LNCaP clone FGC (cell line): ENCODE measurements around the gene AKAP13.

Experiments used
- DNase-seq: peaks from one replicate; pipeline ENCODE4 v3.0.0-alpha.2; 2011; ENCODE audit warnings: low read depth
- H3K4me3 ChIP-seq: 2 replicates; pipeline ENCODE4 v1.5.1; 2011; ENCODE audit warnings: mild to moderate bottlenecking, low read depth, low read length, control low read depth
- TF ChIP-seq, protein P1 (sequence below): IDR thresholded peaks from 2 replicates; pipeline ENCODE4 v1.5.1; 2012; ENCODE audit warnings: mild to moderate bottlenecking; ENCODE audit not compliant: control insufficient read depth, insufficient read depth; ENCODE audit errors: extremely low read depth

The AKAP13 gene

GRCh38 chr15:85743392-85744055 is 363.1 kb downstream of the AKAP13 start:
- TF ChIP-seq, protein P1, sequence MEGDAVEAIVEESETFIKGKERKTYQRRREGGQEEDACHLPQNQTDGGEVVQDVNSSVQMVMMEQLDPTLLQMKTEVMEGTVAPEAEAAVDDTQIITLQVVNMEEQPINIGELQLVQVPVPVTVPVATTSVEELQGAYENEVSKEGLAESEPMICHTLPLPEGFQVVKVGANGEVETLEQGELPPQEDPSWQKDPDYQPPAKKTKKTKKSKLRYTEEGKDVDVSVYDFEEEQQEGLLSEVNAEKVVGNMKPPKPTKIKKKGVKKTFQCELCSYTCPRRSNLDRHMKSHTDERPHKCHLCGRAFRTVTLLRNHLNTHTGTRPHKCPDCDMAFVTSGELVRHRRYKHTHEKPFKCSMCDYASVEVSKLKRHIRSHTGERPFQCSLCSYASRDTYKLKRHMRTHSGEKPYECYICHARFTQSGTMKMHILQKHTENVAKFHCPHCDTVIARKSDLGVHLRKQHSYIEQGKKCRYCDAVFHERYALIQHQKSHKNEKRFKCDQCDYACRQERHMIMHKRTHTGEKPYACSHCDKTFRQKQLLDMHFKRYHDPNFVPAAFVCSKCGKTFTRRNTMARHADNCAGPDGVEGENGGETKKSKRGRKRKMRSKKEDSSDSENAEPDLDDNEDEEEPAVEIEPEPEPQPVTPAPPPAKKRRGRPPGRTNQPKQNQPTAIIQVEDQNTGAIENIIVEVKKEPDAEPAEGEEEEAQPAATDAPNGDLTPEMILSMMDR = no peak
- no peak for DNase-seq
- H3K4me3 ChIP-seq = no peak overlapping the region

DNA sequence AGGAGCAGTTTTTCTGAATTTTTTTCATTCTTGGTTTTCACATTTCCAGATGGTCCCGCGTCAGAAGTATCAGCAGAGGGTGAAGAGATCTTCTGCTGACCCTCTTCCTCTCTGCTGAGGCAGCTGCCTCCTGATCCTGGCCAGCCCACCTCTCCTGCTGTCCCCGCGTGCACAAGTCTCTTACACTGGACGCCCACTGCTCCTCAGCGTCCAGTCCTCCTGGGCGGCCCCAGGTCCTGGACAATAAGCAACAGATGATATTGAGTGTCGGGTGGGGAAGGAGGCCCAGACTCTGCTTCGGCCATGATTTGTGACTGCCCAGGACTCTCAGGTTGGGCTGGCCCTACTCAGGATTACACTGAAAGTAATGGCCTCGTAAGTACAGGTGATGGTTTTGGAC is 364.2 kb downstream of the AKAP13 start:
- no peak for DNase-seq

DNA sequence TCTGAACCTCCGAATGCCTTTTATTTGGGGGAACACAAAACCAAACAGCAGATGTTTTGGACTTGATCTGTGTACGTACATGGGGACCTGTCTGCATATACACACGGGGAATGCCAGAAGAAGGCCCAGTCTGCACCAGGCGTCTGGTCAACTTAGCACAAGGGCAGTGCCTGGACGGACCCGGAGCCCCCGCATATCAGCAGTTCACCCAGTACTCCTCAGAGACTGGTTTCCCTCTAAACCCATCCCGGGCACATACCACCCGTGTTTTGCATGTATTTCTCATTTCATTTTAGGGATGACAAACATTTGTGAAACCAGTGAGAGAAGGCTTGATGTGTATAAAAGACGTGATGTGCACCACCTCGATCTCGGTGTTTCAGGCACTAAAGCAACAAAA is 364.6 kb downstream of the AKAP13 start:
- no peak for DNase-seq
- H3K4me3 ChIP-seq = no peak overlapping the region
- TF ChIP-seq, protein P1 = no peak

More for the DNA sequence above, 364.2 kb downstream of the AKAP13 start:
- no peak overlapping the region for H3K4me3 ChIP-seq
- TF ChIP-seq, protein P1 = no peak

DNA sequence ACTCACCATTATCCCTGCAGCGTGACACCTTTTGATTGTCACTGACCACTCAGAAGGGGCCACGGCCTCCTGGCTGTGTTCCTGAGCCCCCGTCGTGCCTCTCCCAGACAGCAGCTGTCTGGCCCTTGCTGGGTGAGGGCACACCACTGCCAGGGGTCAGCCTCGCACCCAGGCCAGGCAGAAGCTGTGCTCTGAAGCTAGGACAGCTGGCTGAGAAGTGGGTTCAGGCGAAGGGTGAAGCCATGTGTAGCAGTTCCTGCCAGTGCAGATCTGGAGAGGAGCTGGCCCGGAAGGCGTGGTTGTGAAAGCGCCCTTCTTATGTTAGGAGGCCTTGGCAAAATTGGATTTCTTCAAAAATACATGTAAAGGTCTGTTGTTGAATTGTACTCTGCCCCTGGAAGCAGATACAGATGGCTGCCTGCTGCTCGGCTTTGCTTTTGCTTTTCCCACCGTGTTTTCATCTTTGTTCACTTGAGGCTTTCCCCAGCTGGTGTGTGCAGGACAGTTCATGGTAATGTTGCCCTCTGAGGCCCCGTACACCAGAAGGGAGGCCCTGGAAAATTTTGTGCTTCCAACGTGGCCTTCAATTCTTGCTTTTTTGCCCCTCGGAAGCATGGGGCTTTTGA is 365.2 kb downstream of the AKAP13 start:
- no peak overlapping the region for H3K4me3 ChIP-seq
- DNase-seq = no peak
- TF ChIP-seq, protein P1 = no peak

DNA sequence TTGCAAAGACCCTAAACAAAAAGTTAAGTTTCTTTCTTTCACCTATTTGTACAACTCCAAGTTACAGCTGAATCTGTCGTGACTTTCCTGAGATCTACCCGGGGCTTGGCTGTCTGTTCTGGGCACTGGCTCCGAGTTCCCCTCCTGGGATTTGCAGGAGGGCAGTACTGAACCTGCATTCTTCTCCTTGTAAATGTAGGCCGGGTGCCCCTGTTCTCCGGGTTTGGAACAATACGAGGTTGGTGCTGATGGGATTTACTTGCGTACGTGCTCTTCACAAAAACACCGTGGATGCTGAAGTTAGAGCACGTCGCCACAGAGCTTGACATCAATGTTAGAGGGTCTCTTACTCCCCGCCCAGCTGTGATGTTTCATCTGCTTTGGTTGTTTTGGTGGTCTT is 366.2 kb downstream of the AKAP13 start:
- TF ChIP-seq, protein P1 = no peak
- DNase-seq = no peak
- H3K4me3 ChIP-seq = no peak overlapping the region

GRCh38 chr15:85748176-85748575 is 367.8 kb downstream of the AKAP13 start:
- DNase-seq = no peak

More at GRCh38 chr15:85748176-85748575, 367.8 kb downstream of the AKAP13 start:
- TF ChIP-seq, protein P1 = no peak
- no peak overlapping the region for H3K4me3 ChIP-seq
